Neural cell (in vitro differentiated cells): Measurements from ENCODE around the gene AARSD1. TPM values are rescaled to one million over a fixed set of nuclear protein-coding genes. Genes with fewer than 3 reads are reported as not detected.

Experiments
- H2AFZ ChIP-seq: fragments of 200-600, 300-800 bp; sonication (generic), shearing (Covaris generic); 2 replicates; pipeline ENCODE4 v1.6.0; 2014; ENCODE audit warnings: low read depth, mild to moderate bottlenecking, antibody characterized with exemption, low read length, moderate library complexity
- H3F3A ChIP-seq: fragments of 200-600 bp; shearing (Covaris generic); 2 replicates; pipeline ENCODE4 v1.6.1; 2016; ENCODE audit warnings: mild to moderate bottlenecking, moderate library complexity, mixed read lengths, antibody characterized with exemption, low read length; ENCODE audit not compliant: insufficient read depth, poor library complexity, severe bottlenecking
- H3K27ac ChIP-seq: fragments of 200-600, 300-800 bp; sonication (generic), shearing (Covaris generic); 2 replicates; pipeline ENCODE4 v1.5.1; 2014; ENCODE audit warnings: mild to moderate bottlenecking, low read length, moderate library complexity
- H3K27me3 ChIP-seq: fragments of 300-800, 200-600 bp; sonication (generic), shearing (Covaris generic); 2 replicates; pipeline ENCODE4 v1.6.0; 2014; ENCODE audit warnings: mild to moderate bottlenecking, low read depth, low read length, moderate library complexity; ENCODE audit not compliant: insufficient read depth
- H3K36me3 ChIP-seq: fragments of 300-800, 200-600 bp; sonication (generic), shearing (Covaris generic); 2 replicates; pipeline ENCODE4 v1.5.1; 2014; ENCODE audit warnings: mild to moderate bottlenecking, antibody characterized with exemption, low read length, moderate library complexity; ENCODE audit not compliant: insufficient read depth
- H3K4me2 ChIP-seq: fragments of 300-800, 200-600 bp; sonication (generic), shearing (Covaris generic); 2 replicates; pipeline ENCODE4 v1.6.0; 2014; ENCODE audit warnings: mild to moderate bottlenecking, low read length
- H3K4me3 ChIP-seq: fragments of 300-800, 200-600 bp; sonication (generic), shearing (Covaris generic); 2 replicates; pipeline ENCODE4 v1.5.1; 2014; ENCODE audit warnings: mild to moderate bottlenecking, low read length, moderate library complexity
- H3K79me2 ChIP-seq: fragments of 200-600 bp; shearing (Covaris generic); replicated peaks from 2 replicates; pipeline ENCODE4 v1.6.0; 2014; ENCODE audit warnings: mild to moderate bottlenecking, low read length, moderate library complexity; ENCODE audit not compliant: insufficient read depth
- H3K9ac ChIP-seq: fragments of 300-800, 200-600 bp; sonication (generic), shearing (Covaris generic); 2 replicates; pipeline ENCODE4 v1.6.1; 2016; ENCODE audit warnings: mild to moderate bottlenecking, low read length, mixed read lengths
- H3K9me2 ChIP-seq: fragments of 200-600 bp; shearing (Covaris generic); 2 replicates; pipeline ENCODE4 v1.6.1; 2016; ENCODE audit warnings: mild to moderate bottlenecking, low read length, mixed read lengths; ENCODE audit not compliant: insufficient read depth
- H3K9me3 ChIP-seq: fragments of 200-600, 300-800 bp; sonication (generic), shearing (Covaris generic); 2 replicates; pipeline ENCODE4 v1.6.1; 2016; ENCODE audit warnings: mild to moderate bottlenecking, mixed run types, low read length, moderate library complexity, mixed read lengths
- H4K20me1 ChIP-seq: fragments of 200-600 bp; shearing (Covaris generic); 2 replicates; pipeline ENCODE4 v1.6.1; 2016; ENCODE audit warnings: mild to moderate bottlenecking, mixed run types; ENCODE audit not compliant: insufficient read depth
- CTCF ChIP-seq: fragments of 450-650 bp; IDR thresholded peaks from 2 replicates; pipeline ENCODE4 v1.5.1; 2014; ENCODE audit warnings: antibody characterized with exemption, mild to moderate bottlenecking, moderate library complexity; ENCODE audit not compliant: poor library complexity, severe bottlenecking
- EP300 ChIP-seq: fragments of 450-650 bp; conservative IDR thresholded peaks from 2 replicates; pipeline ENCODE4 v1.6.1; 2014; ENCODE audit warnings: antibody characterized with exemption, mild to moderate bottlenecking, moderate library complexity; ENCODE audit not compliant: poor library complexity, severe bottlenecking
- EZH2 ChIP-seq: fragments of 200-600, 300-800 bp; shearing (Covaris generic), sonication (generic); IDR thresholded peaks from 2 replicates; pipeline ENCODE4 v1.6.1; 2014; ENCODE audit warnings: antibody characterized with exemption, low read length, borderline replicate concordance, mild to moderate bottlenecking; ENCODE audit not compliant: insufficient read depth, poor library complexity, severe bottlenecking
- MXI1 ChIP-seq: fragments of 450-650 bp; conservative IDR thresholded peaks from 2 replicates; pipeline ENCODE4 v1.6.1; 2014; ENCODE audit warnings: antibody characterized with exemption, mild to moderate bottlenecking; ENCODE audit not compliant: poor library complexity, severe bottlenecking
- POLR2AphosphoS5 ChIP-seq: IDR thresholded peaks from 2 replicates; pipeline ENCODE4 v1.6.1; 2012
- RAD21 ChIP-seq: fragments of 450-650 bp; conservative IDR thresholded peaks from 2 replicates; pipeline ENCODE4 v1.6.1; 2014; ENCODE audit warnings: antibody characterized with exemption, mild to moderate bottlenecking, moderate library complexity
- REST ChIP-seq: IDR thresholded peaks from 2 replicates; pipeline ENCODE4 v1.6.1; 2012; ENCODE audit warnings: borderline replicate concordance
- SMC3 ChIP-seq: fragments of 450-650 bp; conservative IDR thresholded peaks from 2 replicates; pipeline ENCODE4 v1.6.1; 2014; ENCODE audit warnings: antibody characterized with exemption, mild to moderate bottlenecking, moderate library complexity; ENCODE audit not compliant: poor library complexity
- TAF1 ChIP-seq: IDR thresholded peaks from 2 replicates; pipeline ENCODE4 v1.6.1; 2012; ENCODE audit warnings: low read depth
- polyA plus RNA-seq: library from polyadenylated mRNA; depleted of rRNA; stranded (reverse); fragments of >200 nt; gene quantifications from 2 replicates; pipeline ENCODE4 v1.2.3, GENCODE V29; 2014

The AARSD1 gene
- polyA plus RNA-seq, 1 donor from 2014 or later, result 64.2 TPM

GRCh38 chr17:42946812-42947211 lies 17.4 kb downstream of the AARSD1 start:
- H3K79me2 ChIP-seq, result no peaks in the 10 kb centered on the region
- H3K9me3 ChIP-seq, result no peaks in the 10 kb centered on the region
- H3K9me2 ChIP-seq, result no peaks in the 10 kb centered on the region
- H3K36me3 ChIP-seq, result no peaks in the 10 kb centered on the region
- TF ChIP-seq REST (no peak), TAF1 (no peak), POLR2AphosphoS5 (no peak), EP300 (no peak), SMC3 (no peak), RAD21 (no peak), MXI1 (no peak), CTCF (no peak), EZH2 (no peak)
- no peak overlapping the region for H3K4me3 ChIP-seq
- H3K9ac ChIP-seq, result no peak overlapping the region
- H3K27ac ChIP-seq, result no peak overlapping the region
- no peaks in the 10 kb centered on the region for H3F3A ChIP-seq
- no peaks in the 10 kb centered on the region for H4K20me1 ChIP-seq
- no peak overlapping the region for H2AFZ ChIP-seq
- no peak overlapping the region for H3K4me2 ChIP-seq
- H3K27me3 ChIP-seq, result no peaks in the 10 kb centered on the region

- Histone ChIP-seq H3K4me3 (no peak overlapping the region), H3F3A (no peaks in the 10 kb centered on the region), H3K79me2 (no peaks in the 10 kb centered on the region), H3K9me2 (no peaks in the 10 kb centered on the region), H3K27ac (no peak overlapping the region), H3K9ac (no peak overlapping the region), H3K27me3 (no peaks in the 10 kb centered on the region), H4K20me1 (no peaks in the 10 kb centered on the region), H3K36me3 (no peaks in the 10 kb centered on the region), H3K9me3 (no peaks in the 10 kb centered on the region), H2AFZ (no peak overlapping the region), H3K4me2 (no peak overlapping the region)
- TF ChIP-seq CTCF (no peak), RAD21 (no peak), POLR2AphosphoS5 (no peak), SMC3 (no peak), REST (no peak), MXI1 (no peak), EZH2 (no peak), EP300 (no peak), TAF1 (no peak)
Measured at GRCh38 chr17:42944211-42944610, 20.0 kb downstream of the AARSD1 start.
